ENCODE data around the gene TPST2.

The TPST2 gene

DNA sequence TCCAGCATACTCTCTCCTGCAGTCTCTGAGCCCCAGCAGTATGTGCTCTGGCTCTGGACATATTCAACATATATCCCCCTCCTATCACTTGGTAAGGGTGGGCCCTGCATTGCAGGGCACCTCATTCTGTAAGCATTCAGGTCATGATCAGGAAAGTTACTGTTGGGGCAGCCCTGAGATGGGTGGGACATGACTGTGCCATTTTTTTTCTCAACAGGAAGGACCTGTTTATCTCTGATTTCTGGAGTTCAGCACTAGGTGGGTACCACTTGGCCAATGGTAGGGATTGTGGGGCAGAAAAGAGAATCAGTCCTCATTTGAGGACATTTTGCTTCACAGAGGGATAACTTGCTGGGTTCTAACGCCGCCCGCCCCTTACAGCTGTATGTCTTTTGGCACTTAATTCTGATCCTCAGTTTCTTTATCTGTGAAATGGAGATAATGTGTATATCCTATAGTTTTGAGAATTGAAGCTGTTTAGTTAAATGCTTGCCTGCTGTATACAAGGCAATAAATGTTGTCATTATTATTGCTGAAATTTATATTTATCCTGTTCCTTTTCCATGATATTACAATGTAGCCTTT lies 104.0 kb downstream of the TPST2 start:
- FAIRE-seq (no peak), DNase-seq (ENCODE audit: insufficient read length, low spot score) (no peak)
- TF ChIP-seq POLR2A (IDR thresholded peaks at IDR 0.05; ENCODE audit: low read depth, low read length) (no peak), POLR2AphosphoS5 (IDR thresholded peaks at IDR 0.05; ENCODE audit: low read depth, low read length) (no peak), TAF1 (IDR thresholded peaks at IDR 0.05; ENCODE audit: low read depth, low read length) (no peak), PAX5 (IDR thresholded peaks at IDR 0.05; ENCODE audit: insufficient read depth, low read length, severe bottlenecking) (no peak), SPI1 (IDR thresholded peaks at IDR 0.05; ENCODE audit: low read depth, low read length) (no peak), POU2F2 (IDR thresholded peaks at IDR 0.05; ENCODE audit: low read depth, low read length) (no peak)

DNA sequence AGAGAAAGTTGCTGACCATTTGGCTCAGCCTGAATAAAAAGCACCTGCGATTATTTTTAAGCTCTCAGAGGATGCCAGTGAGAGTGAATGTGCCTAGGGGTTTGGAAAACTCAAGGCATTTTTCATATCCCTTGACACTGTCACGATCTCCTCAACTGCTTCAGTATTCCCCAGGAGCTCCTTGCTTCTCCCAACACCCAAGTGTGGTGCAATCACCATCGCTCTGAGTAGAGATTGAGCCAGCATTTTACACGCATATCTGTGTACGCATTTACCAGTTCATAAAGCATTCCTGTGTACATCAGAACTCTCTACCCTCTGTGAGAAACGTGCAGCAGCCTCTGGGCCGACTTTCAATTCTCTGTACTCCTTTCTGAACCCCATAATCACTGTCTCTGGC lies 104.9 kb downstream of the TPST2 start:
- no peak for TF ChIP-seq POU2F2 (IDR thresholded peaks at IDR 0.05; ENCODE audit: low read depth, low read length)
- no peak for TF ChIP-seq POLR2AphosphoS5 (IDR thresholded peaks at IDR 0.05; ENCODE audit: low read depth, low read length)
- TF ChIP-seq TAF1 (IDR thresholded peaks at IDR 0.05; ENCODE audit: low read depth, low read length): no peak
- no peak for TF ChIP-seq POLR2A (IDR thresholded peaks at IDR 0.05; ENCODE audit: low read depth, low read length)
- TF ChIP-seq PAX5 (IDR thresholded peaks at IDR 0.05; ENCODE audit: insufficient read depth, low read length, severe bottlenecking): no peak
- no peak for TF ChIP-seq SPI1 (IDR thresholded peaks at IDR 0.05; ENCODE audit: low read depth, low read length)
- no peak for FAIRE-seq
- DNase-seq (ENCODE audit: insufficient read length, low spot score): no peak

- DNase-seq (ENCODE audit: insufficient read length, low spot score) (no peak), FAIRE-seq (peak; percentile 47)
- no peak for TF ChIP-seq POLR2AphosphoS5 (IDR thresholded peaks at IDR 0.05; ENCODE audit: low read depth, low read length)
- no peak for TF ChIP-seq POU2F2 (IDR thresholded peaks at IDR 0.05; ENCODE audit: low read depth, low read length)
- no peak for TF ChIP-seq SPI1 (IDR thresholded peaks at IDR 0.05; ENCODE audit: low read depth, low read length)
- TF ChIP-seq POLR2A (IDR thresholded peaks at IDR 0.05; ENCODE audit: low read depth, low read length): no peak
- no peak for TF ChIP-seq TAF1 (IDR thresholded peaks at IDR 0.05; ENCODE audit: low read depth, low read length)
- no peak for TF ChIP-seq PAX5 (IDR thresholded peaks at IDR 0.05; ENCODE audit: insufficient read depth, low read length, severe bottlenecking)
Measured at GRCh38 chr22:26484360-26484706, 105.6 kb downstream of the TPST2 start.

- TF ChIP-seq POU2F2 (IDR thresholded peaks at IDR 0.05; ENCODE audit: low read depth, low read length) (no peak), POLR2AphosphoS5 (IDR thresholded peaks at IDR 0.05; ENCODE audit: low read depth, low read length) (peak; percentile 82), POLR2A (IDR thresholded peaks at IDR 0.05; ENCODE audit: low read depth, low read length) (peak; percentile 63), TAF1 (IDR thresholded peaks at IDR 0.05; ENCODE audit: low read depth, low read length) (peak; percentile 77)
- DNase-seq (ENCODE audit: insufficient read length, low spot score) (peak; percentile 84), FAIRE-seq (peak; percentile 94)
Measured at GRCh38 chr22:26483439-26484359, 106.2 kb downstream of the TPST2 start, which contains the start of the genes HPS4 and SRRD. TSS of gene HPS4 (minus strand) at chr22:26483783. CDS start at chr22:26481762, 2,021 bp downstream. TSS of gene SRRD (plus strand) at chr22:26483877. CDS start at chr22:26483891, 14 bp downstream.

DNA sequence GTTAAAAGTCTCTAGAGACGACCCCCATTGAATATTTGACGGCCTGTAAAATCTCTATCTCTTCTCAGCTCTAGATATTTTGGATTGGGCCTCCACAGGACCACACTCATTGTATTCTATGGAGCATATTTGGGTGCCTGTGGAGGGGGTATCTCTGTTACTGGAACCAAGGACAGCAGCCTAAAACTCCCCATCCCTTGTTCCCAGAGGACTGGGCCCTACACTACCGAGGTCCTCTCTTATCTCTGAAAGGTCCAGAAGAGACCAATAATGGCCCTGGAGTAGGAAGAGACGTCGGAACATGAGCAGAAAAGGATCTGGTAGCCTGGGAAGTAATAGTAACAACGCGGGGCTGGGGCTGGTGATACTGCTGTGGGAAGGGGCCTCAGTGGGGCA lies 106.9 kb downstream of the TPST2 start:
- FAIRE-seq: no peak
- TF ChIP-seq TAF1 (IDR thresholded peaks at IDR 0.05; ENCODE audit: low read depth, low read length) (no peak), POLR2AphosphoS5 (IDR thresholded peaks at IDR 0.05; ENCODE audit: low read depth, low read length) (no peak), SPI1 (IDR thresholded peaks at IDR 0.05; ENCODE audit: low read depth, low read length) (no peak), POU2F2 (IDR thresholded peaks at IDR 0.05; ENCODE audit: low read depth, low read length) (no peak), POLR2A (IDR thresholded peaks at IDR 0.05; ENCODE audit: low read depth, low read length) (no peak), PAX5 (IDR thresholded peaks at IDR 0.05; ENCODE audit: insufficient read depth, low read length, severe bottlenecking) (no peak)
- no peak for DNase-seq (ENCODE audit: insufficient read length, low spot score)

DNA sequence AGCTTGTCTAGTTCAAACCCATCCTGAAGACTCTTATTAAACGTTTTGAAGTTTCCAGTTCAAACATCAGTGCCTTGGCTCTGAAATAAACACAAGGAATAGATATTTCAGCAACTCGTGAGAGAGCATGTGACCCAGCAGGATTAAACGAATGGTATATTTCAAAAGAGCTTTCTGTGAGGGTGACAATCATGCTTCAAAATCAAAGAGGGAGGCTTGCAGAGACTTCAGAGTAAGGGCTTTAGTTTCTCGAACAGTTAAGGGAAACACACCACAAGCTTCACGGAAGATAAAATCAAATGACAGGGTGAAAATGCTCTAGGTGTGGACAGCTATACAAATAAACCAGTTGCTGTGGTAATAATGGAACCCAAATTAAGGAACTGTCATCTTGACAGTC lies 107.8 kb downstream of the TPST2 start:
- no peak for TF ChIP-seq SPI1 (IDR thresholded peaks at IDR 0.05; ENCODE audit: low read depth, low read length)
- TF ChIP-seq TAF1 (IDR thresholded peaks at IDR 0.05; ENCODE audit: low read depth, low read length): no peak
- no peak for TF ChIP-seq POLR2AphosphoS5 (IDR thresholded peaks at IDR 0.05; ENCODE audit: low read depth, low read length)
- TF ChIP-seq PAX5 (IDR thresholded peaks at IDR 0.05; ENCODE audit: insufficient read depth, low read length, severe bottlenecking): no peak
- no peak for TF ChIP-seq POU2F2 (IDR thresholded peaks at IDR 0.05; ENCODE audit: low read depth, low read length)
- TF ChIP-seq POLR2A (IDR thresholded peaks at IDR 0.05; ENCODE audit: low read depth, low read length): no peak
- DNase-seq (ENCODE audit: insufficient read length, low spot score) (no peak), FAIRE-seq (no peak)

DNA sequence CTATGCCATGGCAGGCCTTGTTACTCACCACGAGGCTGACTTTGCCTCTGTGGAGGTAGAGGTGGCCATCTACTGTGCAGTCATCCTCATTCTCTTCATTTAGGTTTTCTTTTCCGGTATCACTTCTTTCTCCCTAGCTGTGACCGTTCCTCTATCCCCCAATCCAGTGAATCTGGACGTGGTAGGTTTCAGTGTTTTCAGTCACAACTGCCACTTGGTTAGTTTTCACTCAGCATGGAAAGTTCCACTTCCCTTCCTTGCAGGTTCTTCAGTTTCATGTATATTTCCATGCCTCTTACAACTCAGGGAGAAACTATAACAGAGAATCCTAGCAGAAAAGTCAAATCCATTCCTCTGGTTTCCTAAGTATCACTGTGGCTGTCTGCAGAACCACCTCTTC lies 108.2 kb downstream of the TPST2 start:
- FAIRE-seq: no peak
- peak; percentile 85 for TF ChIP-seq SPI1 (IDR thresholded peaks at IDR 0.05; ENCODE audit: low read depth, low read length)
- no peak for TF ChIP-seq TAF1 (IDR thresholded peaks at IDR 0.05; ENCODE audit: low read depth, low read length)
- no peak for DNase-seq (ENCODE audit: insufficient read length, low spot score)

DNA sequence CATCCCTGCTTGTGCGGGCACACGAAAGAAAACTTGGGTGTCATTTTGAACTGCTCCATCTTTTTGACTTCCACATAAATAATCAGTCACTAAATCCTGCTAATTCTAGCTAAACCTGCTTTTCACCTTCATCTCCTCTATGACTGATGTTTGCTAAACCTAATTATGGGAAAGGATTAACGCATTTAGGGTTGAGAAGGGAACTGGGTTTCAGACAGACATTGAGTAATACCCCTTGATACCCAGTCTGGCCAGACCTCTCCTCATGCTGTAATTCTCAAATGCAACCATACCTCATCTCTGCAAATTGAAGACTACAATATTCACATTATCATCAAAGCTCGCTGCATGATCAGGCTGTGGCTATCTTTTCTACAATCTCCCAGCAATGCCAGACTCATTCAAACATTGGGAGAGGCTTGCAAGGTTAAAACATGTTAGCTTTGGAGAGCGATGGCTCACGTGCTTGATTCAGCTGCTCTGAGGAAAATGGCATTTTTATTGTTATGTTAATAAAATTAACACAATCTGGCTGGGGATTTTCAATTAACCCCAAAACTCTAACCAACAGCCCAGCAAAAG lies 108.7 kb downstream of the TPST2 start:
- FAIRE-seq: peak; percentile 20
- no peak for DNase-seq (ENCODE audit: insufficient read length, low spot score)
- TF ChIP-seq POLR2A (IDR thresholded peaks at IDR 0.05; ENCODE audit: low read depth, low read length) (no peak), PAX5 (IDR thresholded peaks at IDR 0.05; ENCODE audit: insufficient read depth, low read length, severe bottlenecking) (no peak), POU2F2 (IDR thresholded peaks at IDR 0.05; ENCODE audit: low read depth, low read length) (no peak), POLR2AphosphoS5 (IDR thresholded peaks at IDR 0.05; ENCODE audit: low read depth, low read length) (no peak), TAF1 (IDR thresholded peaks at IDR 0.05; ENCODE audit: low read depth, low read length) (no peak), SPI1 (IDR thresholded peaks at IDR 0.05; ENCODE audit: low read depth, low read length) (no peak)

- TF ChIP-seq POLR2A (IDR thresholded peaks at IDR 0.05; ENCODE audit: low read depth, low read length) (no peak), PAX5 (IDR thresholded peaks at IDR 0.05; ENCODE audit: insufficient read depth, low read length, severe bottlenecking) (no peak), POU2F2 (IDR thresholded peaks at IDR 0.05; ENCODE audit: low read depth, low read length) (no peak), POLR2AphosphoS5 (IDR thresholded peaks at IDR 0.05; ENCODE audit: low read depth, low read length) (no peak), SPI1 (IDR thresholded peaks at IDR 0.05; ENCODE audit: low read depth, low read length) (no peak), TAF1 (IDR thresholded peaks at IDR 0.05; ENCODE audit: low read depth, low read length) (no peak)
- no peak for FAIRE-seq
- DNase-seq (ENCODE audit: insufficient read length, low spot score): no peak
Measured at GRCh38 chr22:26480611-26480932, 109.4 kb downstream of the TPST2 start.
